GM21390 (cell line): ENCODE results near the gene PBOV1.
"Not testable (repeated sequence)": the region's sequence is repeated elsewhere in the genome, so short reads cannot be mapped to it uniquely, and the experiment has no call there.

Experiments used
- ATAC-seq: cut with Tn5 transposase; IDR thresholded peaks from one replicate; pipeline ENCODE4 v1.9.1; 2021; ENCODE audit not compliant: unreplicated experiment

PBOV1 gene

DNA sequence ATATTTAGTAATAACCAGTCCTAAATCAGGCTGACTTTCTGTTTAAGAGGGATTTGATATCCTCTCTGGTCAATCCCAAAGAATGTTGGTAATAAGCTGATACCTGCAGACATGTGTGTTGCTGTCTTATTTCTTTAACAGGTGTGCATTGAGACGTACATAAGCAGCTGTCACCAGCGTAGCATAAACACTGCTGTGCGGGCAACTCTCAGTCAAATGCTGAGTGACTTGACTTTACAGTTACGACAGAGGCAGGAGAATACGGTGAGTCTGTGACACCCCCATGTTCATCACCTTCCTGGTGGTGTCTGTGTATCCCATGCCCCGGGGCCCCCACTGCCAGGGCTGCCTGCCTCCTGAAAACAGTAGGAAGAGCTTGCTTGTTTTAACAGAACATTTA is 20.1 kb upstream of the PBOV1 start:
- ATAC-seq, result no peak

DNA sequence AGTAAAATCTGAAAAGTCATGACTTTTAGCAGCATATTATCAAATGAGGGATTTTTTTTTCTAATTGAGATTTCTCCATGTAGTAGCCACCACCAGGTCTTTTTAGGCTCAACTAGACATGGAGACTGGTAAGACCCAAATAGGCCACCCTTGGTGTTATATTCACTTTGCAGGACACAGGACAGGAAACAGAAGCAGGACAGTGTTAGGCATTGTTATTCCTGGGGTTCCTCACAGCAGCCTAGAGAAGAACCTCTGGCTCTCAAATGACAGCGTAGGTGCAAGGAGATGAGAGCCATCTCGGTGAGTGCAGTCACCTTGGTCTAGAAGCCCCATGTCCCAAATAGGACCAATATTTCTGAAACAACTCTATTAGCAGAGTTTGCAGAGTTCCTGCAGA is 19.2 kb upstream of the PBOV1 start:
- ATAC-seq, result no peak

DNA sequence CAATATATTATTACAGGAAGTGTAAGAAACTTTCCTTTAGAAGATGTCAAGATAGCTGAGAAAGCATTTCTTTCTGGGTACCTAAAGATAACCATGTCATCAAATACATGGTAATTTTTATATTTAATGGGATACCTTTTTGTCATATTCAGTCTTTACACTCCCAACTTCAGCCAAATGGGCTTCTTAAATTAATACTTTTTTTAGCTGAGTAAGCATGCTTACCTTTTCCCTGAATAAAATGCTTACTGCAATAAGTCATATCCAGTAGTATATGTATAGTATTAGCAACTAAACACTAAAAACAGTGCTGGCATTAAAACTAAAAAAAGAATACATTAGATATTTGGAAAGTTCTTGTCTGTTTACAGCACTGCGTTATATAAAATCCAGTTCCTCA is 17.4 kb upstream of the PBOV1 start:
- ATAC-seq, result no peak

DNA sequence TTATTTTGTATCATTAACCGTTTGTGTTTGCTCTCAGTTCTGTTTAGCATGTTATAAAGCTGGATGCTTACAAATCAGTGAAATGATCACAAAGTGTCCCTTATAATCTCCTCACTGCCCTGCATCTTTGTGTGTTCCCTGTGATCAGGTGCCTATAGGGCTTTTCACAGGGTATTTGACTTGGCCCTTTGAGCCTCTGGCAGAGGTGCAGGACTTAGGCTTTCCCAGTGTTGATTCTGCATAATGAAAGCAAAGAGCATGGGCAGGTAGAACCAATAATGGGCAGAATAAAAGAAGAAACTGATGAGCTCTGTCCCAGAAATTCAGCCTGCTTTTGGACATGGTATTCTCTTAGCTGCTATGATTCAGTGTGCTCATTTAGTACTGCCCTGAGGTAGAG is 16.9 kb upstream of the PBOV1 start:
- ATAC-seq, result no peak

DNA sequence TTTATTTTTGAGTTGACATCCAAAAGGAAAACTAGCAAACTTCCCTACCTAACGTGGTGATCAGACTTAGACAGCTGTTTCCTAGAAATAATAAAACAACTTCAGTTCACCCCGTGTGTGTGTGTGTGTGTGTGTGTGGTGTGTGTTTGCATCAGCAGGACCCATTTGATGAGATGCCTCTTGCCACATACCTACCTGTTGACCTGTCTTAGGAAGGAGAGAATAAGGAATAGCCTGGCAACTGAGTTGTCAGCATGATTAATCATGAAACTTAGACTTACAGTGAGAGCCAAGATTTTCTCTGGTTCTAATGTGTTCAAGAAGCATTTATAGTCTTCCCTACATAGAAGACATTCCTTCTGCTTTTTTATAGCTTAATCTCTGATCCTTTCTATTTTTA is 16.1 kb upstream of the PBOV1 start:
- no peak for ATAC-seq

DNA sequence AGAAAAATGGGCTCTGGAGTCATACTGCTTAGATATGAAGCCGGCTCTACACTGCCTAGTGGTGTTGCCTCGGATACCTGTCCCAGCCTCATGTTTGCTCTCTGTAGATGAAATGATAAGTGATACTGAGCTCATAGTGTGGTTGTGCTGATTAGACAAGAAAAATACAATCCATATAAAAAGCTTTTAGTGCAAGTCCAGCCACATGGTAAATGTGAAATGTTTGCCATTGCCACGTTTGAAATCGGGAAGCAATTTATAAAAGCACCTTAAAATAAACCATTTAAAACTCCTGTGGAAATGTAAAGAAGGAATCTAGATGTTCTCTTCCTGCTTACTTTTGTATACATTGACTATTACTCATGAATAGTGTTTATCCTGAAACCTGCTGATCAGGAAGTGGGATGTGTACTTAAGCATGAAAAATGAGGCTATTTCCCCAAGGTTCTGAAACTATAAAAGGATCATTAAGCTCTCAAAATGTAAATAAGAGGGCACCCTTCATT is 13.1 kb upstream of the PBOV1 start:
- ATAC-seq, result no peak

DNA sequence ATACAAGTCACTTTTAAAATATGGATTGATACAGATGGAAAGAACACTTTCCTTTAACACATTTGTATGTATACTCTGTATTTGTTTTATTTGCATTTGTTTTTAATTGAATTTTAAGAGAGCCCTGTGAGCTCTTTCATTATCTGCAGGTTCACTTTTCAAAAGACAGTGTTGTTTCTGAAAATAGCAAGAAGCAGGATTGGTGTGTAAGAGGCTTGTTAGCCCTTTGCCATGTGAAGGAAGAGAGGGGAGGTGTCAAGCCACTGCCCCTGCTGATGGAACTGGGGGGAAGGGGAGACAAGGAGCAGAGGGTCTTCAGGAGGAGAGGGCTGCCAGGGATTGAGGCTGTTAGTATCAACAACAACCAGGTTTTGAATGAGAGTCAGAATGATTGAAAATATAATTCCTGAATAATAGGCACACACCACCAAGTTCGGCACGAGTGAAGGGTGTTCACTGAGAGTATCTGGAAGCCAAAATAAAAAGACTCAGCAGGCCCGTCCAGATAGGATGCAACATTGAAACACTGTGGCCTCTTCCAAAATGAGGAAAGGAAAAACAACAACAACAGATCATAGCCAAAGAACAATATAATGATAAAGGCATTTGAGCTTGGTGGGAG is 12.6 kb upstream of the PBOV1 start:
- no peak for ATAC-seq

DNA sequence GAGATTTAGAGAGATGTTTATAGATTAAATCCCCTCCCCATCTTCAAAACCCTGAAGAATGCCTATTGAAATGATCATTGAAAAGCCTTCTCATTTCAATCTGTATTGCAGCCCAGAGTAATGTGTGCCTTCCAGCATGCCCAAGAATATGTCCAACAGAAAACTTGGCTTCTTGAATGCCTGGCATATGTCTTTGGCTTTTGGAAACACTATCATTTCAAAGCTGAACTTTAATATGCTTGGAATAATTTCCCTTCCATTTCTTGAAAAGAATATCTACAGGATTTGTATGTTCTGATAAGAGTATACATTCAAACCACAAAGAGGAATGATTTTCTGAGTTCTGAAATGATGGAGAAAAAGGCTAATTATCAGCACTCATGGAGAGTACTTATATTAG is 11.9 kb upstream of the PBOV1 start:
- ATAC-seq, result no peak

DNA sequence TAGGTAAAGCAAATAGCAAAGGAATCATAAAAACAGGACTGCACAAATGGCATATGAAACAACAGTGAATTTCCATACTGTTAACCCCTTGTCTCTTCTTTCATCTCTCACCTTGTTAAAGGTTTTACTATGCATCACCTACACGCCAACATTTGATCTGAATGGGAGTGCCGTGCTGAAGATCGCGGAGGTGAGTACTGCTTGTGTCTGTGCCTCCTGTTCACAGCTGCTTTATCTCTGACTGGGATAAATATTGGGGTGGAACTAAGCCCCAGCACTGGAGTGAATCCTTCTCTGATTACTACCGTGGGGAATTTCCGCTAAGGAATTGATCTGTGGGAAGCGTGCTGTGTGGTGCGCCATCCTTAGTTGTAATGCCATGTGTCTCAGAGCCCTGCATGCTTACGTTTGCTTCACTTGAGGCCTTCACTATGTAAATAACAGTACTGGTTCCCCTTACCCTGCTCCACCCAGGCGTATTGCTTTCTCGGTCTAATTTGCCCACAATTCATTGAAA is 11.4 kb upstream of the PBOV1 start:
- no peak for ATAC-seq

DNA sequence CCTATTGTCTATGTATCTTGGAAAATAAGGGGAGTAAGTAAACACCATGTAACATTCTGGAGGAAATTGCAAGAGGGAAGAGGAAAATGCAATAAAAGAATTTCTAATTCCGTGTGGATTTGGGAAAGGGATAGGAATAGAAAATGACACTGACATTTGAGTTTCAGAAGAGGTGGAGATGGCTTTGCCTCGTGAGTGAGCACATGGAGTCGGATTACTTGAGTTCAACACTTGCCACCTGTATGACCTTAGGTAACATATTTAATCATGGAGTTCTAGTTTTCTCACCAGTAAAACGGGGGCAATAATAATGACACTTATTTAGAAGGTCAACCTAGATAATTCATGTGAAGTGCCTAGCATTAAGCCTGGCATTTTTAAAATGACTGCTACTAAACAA is 10.8 kb upstream of the PBOV1 start:
- no peak for ATAC-seq

DNA sequence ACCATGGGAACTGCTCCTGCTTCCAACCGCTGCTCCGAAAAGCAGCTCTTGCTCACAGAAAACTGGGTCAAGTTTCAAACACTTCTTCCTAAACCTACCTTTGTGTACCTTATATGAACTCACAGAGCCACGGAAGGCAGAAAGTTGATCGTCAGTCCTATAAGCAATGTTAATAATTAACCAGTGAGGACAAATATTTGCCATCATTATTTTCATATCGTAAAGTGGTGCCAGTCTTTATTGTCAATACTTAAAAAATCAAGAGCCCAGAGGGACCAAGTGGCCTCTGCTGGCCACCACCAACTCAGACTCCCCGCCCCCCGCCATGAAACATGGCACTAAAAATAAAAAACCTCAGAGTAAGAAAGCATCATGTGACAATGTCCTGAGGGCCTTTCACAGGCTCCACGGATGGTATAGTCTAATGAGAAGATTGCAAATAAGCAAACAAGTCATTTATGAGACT is 9.1 kb upstream of the PBOV1 start:
- no peak for ATAC-seq

DNA sequence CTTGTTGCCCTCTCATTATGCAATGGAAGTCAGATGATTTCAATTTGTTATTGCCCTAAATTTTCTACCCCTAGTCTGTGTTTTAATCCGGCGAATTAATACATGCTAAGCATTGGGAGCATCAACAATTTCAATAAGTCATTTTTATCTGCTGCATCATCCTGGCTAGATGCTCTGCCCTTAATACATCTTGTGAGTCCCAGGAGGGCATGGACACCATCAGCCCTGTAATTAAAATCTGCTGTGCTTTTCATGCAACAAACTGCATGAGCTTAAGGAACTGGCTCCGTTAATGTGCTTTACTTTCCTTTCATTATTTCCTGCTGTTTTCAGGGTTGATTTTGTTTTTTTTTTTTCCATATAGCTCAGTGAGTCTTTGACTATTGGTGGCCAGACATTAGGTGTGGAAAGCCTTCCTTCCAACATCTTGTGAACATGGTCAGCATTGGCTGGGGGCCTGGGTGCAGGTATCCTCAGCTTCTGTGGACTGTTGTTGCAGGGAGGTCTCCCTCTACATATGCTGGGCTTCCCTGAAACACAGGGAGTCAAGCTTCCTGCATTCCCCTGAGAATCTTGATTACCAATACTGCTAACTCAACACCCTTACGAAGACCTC is 8.5 kb upstream of the PBOV1 start:
- ATAC-seq, result no peak

DNA sequence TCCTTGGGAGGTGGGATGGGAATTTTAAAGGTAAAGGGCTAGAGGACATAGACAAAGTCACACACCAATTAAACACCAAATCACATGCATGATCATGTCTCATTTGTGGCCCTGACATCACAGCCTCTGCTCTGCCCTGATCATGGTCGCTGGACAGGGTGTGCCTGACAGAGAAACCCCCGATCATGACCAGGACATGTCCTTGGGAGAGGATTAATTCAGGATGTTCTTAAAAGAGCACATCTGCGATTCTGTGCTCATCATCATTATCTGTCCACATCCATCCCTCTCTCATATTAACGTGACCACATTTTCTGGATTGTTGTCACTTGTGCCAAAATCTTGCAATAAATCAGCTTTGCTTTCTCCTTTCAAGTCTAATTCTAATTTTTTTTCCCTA is 7.7 kb upstream of the PBOV1 start:
- no peak for ATAC-seq

DNA sequence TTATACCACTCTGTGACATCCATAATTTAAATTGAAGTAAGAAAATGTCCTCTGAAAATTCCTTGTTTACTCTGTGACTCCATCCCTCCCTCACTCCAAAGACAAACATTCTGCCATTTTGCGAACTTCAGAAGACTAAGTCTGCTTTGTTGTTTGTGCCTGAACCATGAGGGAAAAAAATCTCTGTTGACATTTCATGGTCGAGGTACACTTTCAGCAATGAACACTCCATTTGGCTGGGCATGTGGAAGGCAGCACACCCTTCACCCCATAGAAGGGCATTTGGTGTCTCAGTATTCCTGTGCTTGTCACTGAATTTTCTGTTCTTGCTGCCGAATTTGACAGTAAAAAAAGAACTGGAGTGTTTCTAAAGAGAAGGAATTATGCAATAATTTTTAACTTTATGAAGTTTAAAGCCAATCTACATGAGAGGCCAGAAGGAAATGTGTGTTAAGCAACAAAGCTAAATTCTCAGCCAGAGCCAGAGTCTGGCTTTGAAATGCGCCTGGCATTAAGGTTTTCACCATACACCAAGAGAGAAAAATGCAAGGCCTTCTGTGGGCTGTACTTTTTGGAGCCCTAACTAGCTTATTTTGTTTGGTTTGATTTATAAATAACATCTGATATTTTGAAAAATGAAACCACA is 4.7 kb upstream of the PBOV1 start:
- ATAC-seq, result no peak

DNA sequence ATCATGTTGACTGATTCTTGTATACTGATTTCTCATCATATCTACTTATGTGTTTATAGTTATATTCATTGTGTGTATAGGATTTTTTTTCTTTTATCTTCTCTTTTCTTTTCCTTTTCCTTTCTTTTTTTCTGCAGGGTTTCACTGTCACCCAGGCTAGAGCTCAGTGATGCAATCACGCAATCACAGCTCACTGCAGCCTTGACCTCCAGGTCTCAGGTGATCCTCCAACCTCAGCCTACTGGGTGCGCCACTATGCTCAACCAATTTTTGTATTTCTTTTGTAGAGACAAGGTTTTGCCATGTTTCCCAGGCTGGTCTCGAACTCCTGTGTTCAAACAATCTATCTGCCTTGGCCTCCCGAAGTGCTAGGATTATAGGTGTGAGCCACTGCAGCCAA is 1.6 kb upstream of the PBOV1 start:
- ATAC-seq, result no peak

DNA sequence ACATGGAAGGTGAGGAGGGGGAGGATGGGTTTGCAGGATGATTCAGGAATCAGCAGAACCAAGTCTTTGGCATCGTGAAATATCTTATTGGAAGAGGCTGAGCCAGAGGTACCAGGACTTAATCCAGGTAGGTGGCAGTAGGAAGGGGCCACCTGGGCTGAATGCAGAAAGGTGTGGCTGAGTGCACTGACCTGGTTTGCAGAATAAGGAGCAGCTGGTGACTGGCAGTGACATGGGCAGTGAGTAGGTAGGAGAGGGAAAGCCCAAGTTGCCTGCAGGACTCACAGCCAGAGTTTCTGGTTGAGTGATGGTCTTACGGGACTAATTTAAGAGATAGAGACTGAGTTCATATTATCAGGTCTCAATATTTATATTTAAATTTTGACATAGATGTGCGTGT is 1.1 kb upstream of the PBOV1 start:
- no peak for ATAC-seq

DNA sequence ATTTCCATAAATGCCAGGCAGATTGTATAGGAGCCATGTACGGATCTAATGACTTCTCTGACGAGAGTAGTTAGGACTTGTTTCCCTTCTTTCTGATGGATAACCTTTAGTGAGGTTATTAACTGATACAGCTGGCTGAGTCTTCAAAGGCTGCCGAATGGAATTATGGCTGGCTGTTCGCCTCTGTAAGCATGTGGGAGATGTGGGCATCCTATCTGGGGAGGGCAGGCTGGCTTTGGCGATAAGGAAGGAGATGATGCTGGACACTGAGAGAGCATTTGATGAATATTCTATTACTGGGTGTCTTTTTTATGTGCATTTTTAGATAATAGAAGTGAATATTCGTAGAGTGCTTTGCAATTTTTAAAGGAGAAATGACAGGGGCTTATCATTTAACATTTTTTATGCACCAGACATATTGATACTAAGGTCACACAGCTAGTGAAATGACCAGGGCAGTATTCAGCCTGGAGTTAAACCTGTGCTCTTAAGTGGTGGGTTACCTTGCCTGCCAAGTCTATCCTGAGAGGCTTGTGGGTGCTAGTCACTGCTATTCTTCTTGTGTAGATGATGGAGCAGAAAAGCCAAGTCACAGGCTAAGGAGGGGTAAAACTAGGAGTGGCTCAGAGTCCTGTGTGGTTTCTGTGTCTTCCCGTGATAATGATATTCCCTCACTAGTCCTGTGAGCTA is 3.1 kb downstream of the PBOV1 start:
- ATAC-seq, result no peak

DNA sequence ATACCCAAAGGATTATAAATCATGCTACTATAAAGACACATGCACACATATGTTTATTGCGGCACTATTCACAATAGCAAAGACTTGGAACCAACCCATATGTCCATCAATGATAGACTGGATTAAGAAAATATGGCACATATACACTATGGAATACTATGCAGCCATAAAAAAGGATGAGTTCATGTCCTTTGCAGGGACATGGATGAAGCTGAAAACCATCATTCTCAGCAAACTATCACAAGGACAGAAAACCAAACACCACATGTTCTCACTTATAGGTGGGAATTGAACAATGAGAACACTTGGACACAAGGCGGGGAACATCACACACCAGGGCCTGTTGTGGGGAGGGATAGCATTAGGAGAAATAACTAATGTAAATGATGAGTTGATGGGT is 5.8 kb downstream of the PBOV1 start:
- ATAC-seq, result not testable (repeated sequence)

DNA sequence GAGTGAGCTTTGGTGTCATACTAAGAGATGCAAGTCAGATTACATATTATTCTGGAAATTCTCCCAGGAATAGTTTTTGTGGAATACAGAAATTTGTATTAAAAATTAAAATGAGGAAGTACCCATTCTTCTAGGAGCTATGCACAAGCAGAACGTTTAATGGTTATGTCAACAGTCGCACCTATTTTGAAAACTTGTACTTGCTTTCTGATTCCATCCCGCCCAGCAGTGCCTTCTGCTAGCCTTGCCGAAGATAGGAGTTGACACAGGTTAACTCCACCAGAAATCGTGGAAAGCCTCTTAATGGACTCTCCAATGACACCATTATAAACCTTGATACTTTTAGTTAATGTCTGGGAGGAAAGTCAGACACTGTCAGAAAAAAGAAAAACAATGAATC is 6.7 kb downstream of the PBOV1 start:
- no peak for ATAC-seq

DNA sequence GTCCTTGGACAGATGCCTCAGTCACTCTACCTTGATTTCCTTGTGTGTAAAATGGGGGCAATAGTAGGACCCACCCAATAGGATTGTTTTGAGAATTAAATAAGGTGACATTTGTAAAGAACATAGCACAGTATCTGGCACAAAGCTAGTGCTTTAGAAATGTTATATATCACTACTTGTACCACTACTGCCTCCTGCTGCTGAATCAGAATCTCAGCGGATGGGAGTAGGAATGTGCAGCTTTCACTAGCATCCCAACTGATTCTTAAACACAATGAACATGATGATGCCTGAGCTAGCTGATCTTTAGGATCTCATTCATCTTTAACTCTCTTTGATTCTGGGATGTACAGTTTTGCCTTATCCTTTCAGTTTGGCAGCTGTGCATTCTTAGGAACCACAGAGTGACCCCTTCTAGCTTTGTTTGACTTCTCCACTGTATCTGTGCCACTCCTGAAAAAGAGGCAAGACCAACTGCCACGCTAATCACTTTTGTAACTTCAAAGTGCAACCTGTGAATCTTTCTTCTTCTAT is 7.2 kb downstream of the PBOV1 start:
- no peak for ATAC-seq

DNA sequence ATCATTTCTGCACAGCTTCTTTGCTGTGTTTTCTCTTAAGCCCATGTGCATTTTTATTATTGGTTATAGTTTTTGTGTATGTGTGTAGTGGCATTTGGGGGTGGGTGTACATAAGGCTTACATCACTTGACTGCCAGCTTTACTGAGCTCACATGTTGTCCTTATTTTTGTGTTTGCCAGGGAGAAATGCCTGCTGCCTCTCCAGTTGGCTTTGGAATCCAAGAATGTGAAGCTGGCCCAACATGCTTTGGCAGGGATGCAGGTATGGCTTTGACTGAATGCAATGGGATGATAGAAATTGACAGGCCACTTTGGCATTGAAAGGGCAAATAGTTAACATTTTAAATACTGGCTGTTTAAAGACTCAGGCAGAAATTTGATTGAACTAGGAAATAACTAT is 11.4 kb downstream of the PBOV1 start:
- no peak for ATAC-seq
